ENCODE data around the gene PHACTR4. TPM values are rescaled to one million over a fixed set of nuclear protein-coding genes. Genes with fewer than 3 reads are reported as not detected.
"Not testable (repeated sequence)": the region's sequence is repeated elsewhere in the genome, so short reads cannot be mapped to it uniquely, and the experiment has no call there.

PHACTR4 gene
- total RNA-seq, 1 experiment from 2014 or later = 50.7 TPM

GRCh38 chr1:28518745-28519341 is 149.3 kb downstream of the PHACTR4 start:
- intact Hi-C loops (cut with micrococcal nuclease) = loop anchor here (1.0 to 5.0 kb wide), 5 partner anchors 83 to 358 kb away; partner anchors contain the start of gene RNU11
- Mint-ChIP-seq H3K4me3 (ENCODE audit: unreplicated experiment) (peak overlapping the region; percentile 69), H3K4me1 (ENCODE audit: insufficient read depth, unreplicated experiment) (peaks cover 29% of the 10 kb centered on the region), H3K36me3 (ENCODE audit: insufficient read depth, unreplicated experiment) (peaks cover 79% of the 10 kb centered on the region), H3K9me3 (ENCODE audit: unreplicated experiment) (no peaks in the 10 kb centered on the region), H3K27ac (ENCODE audit: low read depth, unreplicated experiment) (peak overlapping the region; percentile 75), H3K27me3 (ENCODE audit: insufficient read depth, unreplicated experiment) (no peaks in the 10 kb centered on the region)
- TSS peak; percentile 3 for BruUV-seq (replicated peaks)
- DNase-seq (ENCODE audit: unreplicated experiment) = peak; percentile 47
- ChIA-PET POLR2A (interaction anchor here (0.6 to 5.1 kb wide), 10 partner anchors 10 to 125 kb away, joined by 3 to 71 read pairs (median 6); partner anchors contain the start of genes RCC1, TAF12 and TRNAU1AP), CTCF (interaction anchor here (0.6 to 3.7 kb wide), 7 partner anchors 20 to 109 kb away, joined by 3 to 37 read pairs (median 4); no protein-coding TSS in a partner anchor)
- TF ChIP-seq, protein P1, sequence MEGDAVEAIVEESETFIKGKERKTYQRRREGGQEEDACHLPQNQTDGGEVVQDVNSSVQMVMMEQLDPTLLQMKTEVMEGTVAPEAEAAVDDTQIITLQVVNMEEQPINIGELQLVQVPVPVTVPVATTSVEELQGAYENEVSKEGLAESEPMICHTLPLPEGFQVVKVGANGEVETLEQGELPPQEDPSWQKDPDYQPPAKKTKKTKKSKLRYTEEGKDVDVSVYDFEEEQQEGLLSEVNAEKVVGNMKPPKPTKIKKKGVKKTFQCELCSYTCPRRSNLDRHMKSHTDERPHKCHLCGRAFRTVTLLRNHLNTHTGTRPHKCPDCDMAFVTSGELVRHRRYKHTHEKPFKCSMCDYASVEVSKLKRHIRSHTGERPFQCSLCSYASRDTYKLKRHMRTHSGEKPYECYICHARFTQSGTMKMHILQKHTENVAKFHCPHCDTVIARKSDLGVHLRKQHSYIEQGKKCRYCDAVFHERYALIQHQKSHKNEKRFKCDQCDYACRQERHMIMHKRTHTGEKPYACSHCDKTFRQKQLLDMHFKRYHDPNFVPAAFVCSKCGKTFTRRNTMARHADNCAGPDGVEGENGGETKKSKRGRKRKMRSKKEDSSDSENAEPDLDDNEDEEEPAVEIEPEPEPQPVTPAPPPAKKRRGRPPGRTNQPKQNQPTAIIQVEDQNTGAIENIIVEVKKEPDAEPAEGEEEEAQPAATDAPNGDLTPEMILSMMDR (IDR thresholded peaks at IDR 0.05; ENCODE audit: unreplicated experiment) = no peak

- POLR2A ChIA-PET = interaction anchor here (0.7 kb wide), 2 partner anchors 10 to 57 kb away, joined by 4 to 5 read pairs; no protein-coding TSS in a partner anchor
- DNase-seq (ENCODE audit: unreplicated experiment) = no peak
- CTCF ChIA-PET = interaction anchor here (1.0 to 1.1 kb wide), 2 partner anchors 62 to 83 kb away, joined by 3 read pairs; no protein-coding TSS in a partner anchor
Observed at GRCh38 chr1:28519946-28520725, 150.6 kb downstream of the PHACTR4 start.

GRCh38 chr1:28520796-28521195 is 151.3 kb downstream of the PHACTR4 start:
- intact Hi-C loops (cut with micrococcal nuclease); DNase-seq (ENCODE audit: unreplicated experiment); H3K9me3 Mint-ChIP-seq (ENCODE audit: unreplicated experiment); H3K27me3 Mint-ChIP-seq (ENCODE audit: insufficient read depth, unreplicated experiment); BruUV-seq (replicated peaks); H3K4me3 Mint-ChIP-seq (ENCODE audit: unreplicated experiment): not testable (repeated sequence)
- Mint-ChIP-seq H3K4me1 (ENCODE audit: insufficient read depth, unreplicated experiment) (peaks cover 29% of the 10 kb centered on the region), H3K36me3 (ENCODE audit: insufficient read depth, unreplicated experiment) (peaks cover 60% of the 10 kb centered on the region), H3K27ac (ENCODE audit: low read depth, unreplicated experiment) (peak overlapping the region; percentile 67)
- POLR2A ChIA-PET = interaction anchor here (0.7 kb wide), 1 partner anchor 9 kb away, joined by 5 read pairs; no protein-coding TSS in a partner anchor
- CTCF ChIA-PET = interaction anchor here (1.1 kb wide), 1 partner anchor 82 kb away, joined by 3 read pairs; no protein-coding TSS in a partner anchor

More at GRCh38 chr1:28519946-28520725, 150.6 kb downstream of the PHACTR4 start:
- peak overlapping the region; percentile 29 for H3K4me3 Mint-ChIP-seq (ENCODE audit: unreplicated experiment)
- TF ChIP-seq, protein P1 (IDR thresholded peaks at IDR 0.05; ENCODE audit: unreplicated experiment) = no peak
- H3K27ac Mint-ChIP-seq (ENCODE audit: low read depth, unreplicated experiment) = peak overlapping the region; percentile 67
- no peaks in the 10 kb centered on the region for H3K27me3 Mint-ChIP-seq (ENCODE audit: insufficient read depth, unreplicated experiment)
- peaks cover 29% of the 10 kb centered on the region for H3K4me1 Mint-ChIP-seq (ENCODE audit: insufficient read depth, unreplicated experiment)
- intact Hi-C loops (cut with micrococcal nuclease) = loop anchor here (2.0 to 5.0 kb wide), 3 partner anchors 129 to 273 kb away; partner anchors contain the start of gene RNU11
- H3K36me3 Mint-ChIP-seq (ENCODE audit: insufficient read depth, unreplicated experiment) = peaks cover 66% of the 10 kb centered on the region
- H3K9me3 Mint-ChIP-seq (ENCODE audit: unreplicated experiment) = no peaks in the 10 kb centered on the region
- no TSS peak for BruUV-seq (replicated peaks)

- ChIA-PET CTCF (interaction anchor here (1.1 kb wide), 1 partner anchor 81 kb away, joined by 3 read pairs; no protein-coding TSS in a partner anchor), POLR2A (interaction anchor here (0.7 to 1.4 kb wide), 3 partner anchors 30 to 57 kb away, joined by 3 to 4 read pairs (median 3); partner anchors contain the start of gene TRNAU1AP)
- TF ChIP-seq, protein P1 (IDR thresholded peaks at IDR 0.05; ENCODE audit: unreplicated experiment) = no peak
- Mint-ChIP-seq H3K27me3 (ENCODE audit: insufficient read depth, unreplicated experiment) (no peaks in the 10 kb centered on the region), H3K4me3 (ENCODE audit: unreplicated experiment) (no peak overlapping the region), H3K9me3 (ENCODE audit: unreplicated experiment) (no peaks in the 10 kb centered on the region), H3K27ac (ENCODE audit: low read depth, unreplicated experiment) (peak overlapping the region; percentile 12), H3K36me3 (ENCODE audit: insufficient read depth, unreplicated experiment) (peaks cover 51% of the 10 kb centered on the region), H3K4me1 (ENCODE audit: insufficient read depth, unreplicated experiment) (peaks cover 26% of the 10 kb centered on the region)
- no peak for DNase-seq (ENCODE audit: unreplicated experiment)
- intact Hi-C loops (cut with micrococcal nuclease) = no loop called here
- no TSS peak for BruUV-seq (replicated peaks)
Observed at GRCh38 chr1:28521502-28522164, 152.1 kb downstream of the PHACTR4 start.

DNA sequence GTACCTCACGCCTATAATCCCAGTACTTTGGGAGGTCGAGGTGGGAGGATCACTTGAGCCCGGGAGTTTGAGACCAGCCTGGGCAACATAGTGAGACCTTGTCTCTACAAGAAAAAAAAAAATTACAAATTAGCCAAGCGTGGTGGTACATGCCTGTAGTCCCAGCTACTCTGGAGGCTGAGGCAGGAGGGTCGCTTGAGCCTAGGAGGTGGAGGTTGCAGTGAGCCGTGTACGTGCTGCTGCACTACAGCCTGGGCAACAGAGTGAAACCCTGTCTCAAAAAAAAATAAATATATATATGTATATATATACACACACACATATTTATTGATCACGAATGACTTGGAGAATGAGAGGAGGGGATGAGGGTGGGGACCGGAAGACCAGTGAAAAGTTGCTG is 153.0 kb downstream of the PHACTR4 start:
- POLR2A ChIA-PET = interaction anchor here (1.2 to 1.4 kb wide), 2 partner anchors 29 to 56 kb away, joined by 3 read pairs; no protein-coding TSS in a partner anchor

More for the DNA sequence above, 153.0 kb downstream of the PHACTR4 start:
- CTCF ChIA-PET = interaction anchor here (0.6 kb wide), 2 partner anchors 262 to 354 kb away, joined by 4 to 5 read pairs; no protein-coding TSS in a partner anchor
- peaks cover 42% of the 10 kb centered on the region for H3K36me3 Mint-ChIP-seq (ENCODE audit: insufficient read depth, unreplicated experiment)
- intact Hi-C loops (cut with micrococcal nuclease); H3K4me3 Mint-ChIP-seq (ENCODE audit: unreplicated experiment); BruUV-seq (replicated peaks); H3K27me3 Mint-ChIP-seq (ENCODE audit: insufficient read depth, unreplicated experiment); DNase-seq (ENCODE audit: unreplicated experiment); H3K9me3 Mint-ChIP-seq (ENCODE audit: unreplicated experiment): not testable (repeated sequence)
- H3K27ac Mint-ChIP-seq (ENCODE audit: low read depth, unreplicated experiment) = peak overlapping the region; percentile 12
- H3K4me1 Mint-ChIP-seq (ENCODE audit: insufficient read depth, unreplicated experiment) = peaks cover 17% of the 10 kb centered on the region

Data from MCF 10A (cell line).